PFSK-1 (cell line): ENCODE data around the gene WASL.

Experiments
- FOXP2 ChIP-seq: optimal IDR thresholded peaks from 2 replicates; pipeline ENCODE3; 2011; ENCODE audit warnings: borderline replicate concordance, control low read depth, inconsistent platforms; ENCODE audit not compliant: insufficient read depth; ENCODE audit errors: extremely low read length, extremely low read depth
- POLR2AphosphoS5 ChIP-seq: IDR thresholded peaks from 2 replicates; pipeline ENCODE4 v1.6.1; 2012; ENCODE audit warnings: low read depth, mild to moderate bottlenecking, control low read depth, low read length, moderate library complexity
- SIN3A ChIP-seq: IDR thresholded peaks from 2 replicates; pipeline ENCODE4 v1.6.1; 2012; ENCODE audit warnings: mild to moderate bottlenecking, low read length, moderate library complexity, borderline replicate concordance; ENCODE audit not compliant: insufficient read depth
- TAF1 ChIP-seq: IDR thresholded peaks from 2 replicates; pipeline ENCODE4 v1.6.1; 2012; ENCODE audit warnings: low read length, control low read depth, borderline replicate concordance; ENCODE audit not compliant: insufficient read depth
- TF ChIP-seq, protein P1 (sequence below), 2 experiments: IDR thresholded peaks; 2 replicates each; pipeline versions ENCODE4 v1.6.1 to v1.8.0; 2011 to 2012; ENCODE audit warnings: low read depth in 2 of 2, low read length in 2 of 2, control low read depth in 1 of 2, inconsistent platforms in 1 of 2, mild to moderate bottlenecking in 1 of 2, moderate library complexity in 1 of 2; ENCODE audit not compliant: insufficient read depth in 1 of 2

Gene WASL

GRCh38 chr7:123725586-123726171 lies 23.1 kb downstream of the WASL start:
- TF ChIP-seq, protein P1, sequence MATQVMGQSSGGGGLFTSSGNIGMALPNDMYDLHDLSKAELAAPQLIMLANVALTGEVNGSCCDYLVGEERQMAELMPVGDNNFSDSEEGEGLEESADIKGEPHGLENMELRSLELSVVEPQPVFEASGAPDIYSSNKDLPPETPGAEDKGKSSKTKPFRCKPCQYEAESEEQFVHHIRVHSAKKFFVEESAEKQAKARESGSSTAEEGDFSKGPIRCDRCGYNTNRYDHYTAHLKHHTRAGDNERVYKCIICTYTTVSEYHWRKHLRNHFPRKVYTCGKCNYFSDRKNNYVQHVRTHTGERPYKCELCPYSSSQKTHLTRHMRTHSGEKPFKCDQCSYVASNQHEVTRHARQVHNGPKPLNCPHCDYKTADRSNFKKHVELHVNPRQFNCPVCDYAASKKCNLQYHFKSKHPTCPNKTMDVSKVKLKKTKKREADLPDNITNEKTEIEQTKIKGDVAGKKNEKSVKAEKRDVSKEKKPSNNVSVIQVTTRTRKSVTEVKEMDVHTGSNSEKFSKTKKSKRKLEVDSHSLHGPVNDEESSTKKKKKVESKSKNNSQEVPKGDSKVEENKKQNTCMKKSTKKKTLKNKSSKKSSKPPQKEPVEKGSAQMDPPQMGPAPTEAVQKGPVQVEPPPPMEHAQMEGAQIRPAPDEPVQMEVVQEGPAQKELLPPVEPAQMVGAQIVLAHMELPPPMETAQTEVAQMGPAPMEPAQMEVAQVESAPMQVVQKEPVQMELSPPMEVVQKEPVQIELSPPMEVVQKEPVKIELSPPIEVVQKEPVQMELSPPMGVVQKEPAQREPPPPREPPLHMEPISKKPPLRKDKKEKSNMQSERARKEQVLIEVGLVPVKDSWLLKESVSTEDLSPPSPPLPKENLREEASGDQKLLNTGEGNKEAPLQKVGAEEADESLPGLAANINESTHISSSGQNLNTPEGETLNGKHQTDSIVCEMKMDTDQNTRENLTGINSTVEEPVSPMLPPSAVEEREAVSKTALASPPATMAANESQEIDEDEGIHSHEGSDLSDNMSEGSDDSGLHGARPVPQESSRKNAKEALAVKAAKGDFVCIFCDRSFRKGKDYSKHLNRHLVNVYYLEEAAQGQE (IDR thresholded peaks at IDR 0.05; ENCODE audit: insufficient read depth in 1 of 2, low read depth in 2 of 2, low read length in 2 of 2): no peak
- TF ChIP-seq POLR2AphosphoS5: no peak
- TF ChIP-seq TAF1: no peak
- TF ChIP-seq SIN3A: no peak
- no peak for TF ChIP-seq FOXP2

- TF ChIP-seq, protein P1 (IDR thresholded peaks at IDR 0.05; ENCODE audit: insufficient read depth in 1 of 2, low read depth in 2 of 2, low read length in 2 of 2): no peak
- no peak for TF ChIP-seq POLR2AphosphoS5
- TF ChIP-seq TAF1: no peak
- TF ChIP-seq SIN3A: no peak
- TF ChIP-seq FOXP2: no peak
Measured at GRCh38 chr7:123724817-123725253, 24.0 kb downstream of the WASL start.

GRCh38 chr7:123723913-123724312 lies 24.9 kb downstream of the WASL start:
- TF ChIP-seq TAF1 (no peak), POLR2AphosphoS5 (no peak), SIN3A (no peak), FOXP2 (no peak)
- TF ChIP-seq, protein P1 (IDR thresholded peaks at IDR 0.05; ENCODE audit: insufficient read depth in 1 of 2, low read depth in 2 of 2, low read length in 2 of 2): no peak

DNA sequence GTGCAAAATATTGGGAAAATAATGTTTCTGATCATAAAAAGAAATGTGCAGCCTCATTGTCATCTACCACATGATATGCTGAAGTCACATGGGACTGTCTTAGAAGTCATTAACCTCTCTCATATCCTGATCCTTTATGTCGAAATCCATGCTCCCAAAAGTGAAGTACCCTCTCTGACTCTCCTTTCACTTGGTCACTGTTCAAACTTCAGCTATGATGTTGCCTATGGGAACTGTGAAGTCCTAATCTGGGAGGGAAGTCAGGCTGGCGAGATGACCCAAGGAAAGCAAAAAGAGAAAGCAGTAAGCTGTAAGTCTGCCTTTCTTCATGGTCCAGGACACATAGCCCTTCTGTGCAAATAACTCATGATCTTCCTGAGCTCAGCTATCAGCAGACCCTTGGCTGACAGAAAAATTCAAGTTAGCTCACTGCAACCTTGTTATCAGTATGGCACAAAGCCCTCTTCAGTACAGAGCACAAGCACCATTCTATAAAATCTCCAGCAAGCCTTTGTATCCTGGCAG lies 29.5 kb downstream of the WASL start:
- TF ChIP-seq TAF1: no peak
- no peak for TF ChIP-seq FOXP2
- TF ChIP-seq, protein P1 (IDR thresholded peaks at IDR 0.05; ENCODE audit: insufficient read depth in 1 of 2, low read depth in 2 of 2, low read length in 2 of 2): no peak
- no peak for TF ChIP-seq POLR2AphosphoS5
- no peak for TF ChIP-seq SIN3A

DNA sequence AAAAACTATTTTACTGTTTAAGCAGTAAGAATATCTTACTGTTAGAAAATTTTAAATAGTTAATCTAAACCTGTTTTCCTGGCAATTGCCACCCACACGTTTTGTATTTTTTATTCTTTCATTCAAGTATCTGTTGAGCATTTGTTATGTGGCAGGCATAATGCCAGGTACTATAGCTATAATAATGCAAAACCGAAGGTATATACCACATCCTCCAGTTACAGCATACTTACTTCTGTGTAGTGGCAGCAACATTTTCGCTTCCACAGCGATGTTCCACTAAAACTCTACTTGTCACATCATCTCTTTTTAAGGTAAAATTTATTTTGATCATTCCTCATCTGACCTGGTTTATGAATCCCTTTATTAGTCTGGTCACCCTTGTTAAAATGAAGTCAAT lies 30.0 kb downstream of the WASL start:
- TF ChIP-seq TAF1 (no peak), SIN3A (no peak), POLR2AphosphoS5 (no peak), FOXP2 (no peak)
- TF ChIP-seq, protein P1 (IDR thresholded peaks at IDR 0.05; ENCODE audit: insufficient read depth in 1 of 2, low read depth in 2 of 2, low read length in 2 of 2): no peak
